ENCODE data around the gene RND1. TPM values are rescaled to one million over a fixed set of nuclear protein-coding genes. Genes with fewer than 3 reads are reported as not detected.

RND1 gene
- total and polyA plus RNA-seq, 2 of the 8 experiments (the other 6 are each of a cell fraction or from before 2014, with no cell fraction given) = 15.8 to 17.1 TPM

- TF ChIP-seq RAD21 (IDR thresholded peaks at IDR 0.05 in 1 of 2, conservative IDR thresholded peaks at IDR 0.05 in 1 of 2; ENCODE audit: low read depth in 2 of 2, low read length in 2 of 2) (no peak), SAP30 (IDR thresholded peaks at IDR 0.05; ENCODE audit: insufficient read depth, insufficient replicate concordance, low read length) (no peak), BCL11A (IDR thresholded peaks at IDR 0.05; ENCODE audit: low read depth in 2 of 2, low read length in 2 of 2) (no peak), CHD1 (IDR thresholded peaks at IDR 0.05; ENCODE audit: low read depth, low read length) (no peak), CREB1 (IDR thresholded peaks at IDR 0.05) (peak; percentile 90), SRF (IDR thresholded peaks at IDR 0.05; ENCODE audit: low read depth, low read length) (no peak), POLR2AphosphoS5 (IDR thresholded peaks at IDR 0.05; ENCODE audit: low read depth, low read length) (peak; percentile 89), TCF12 (IDR thresholded peaks at IDR 0.05; ENCODE audit: low read depth, low read length) (no peak), FOSL1 (IDR thresholded peaks at IDR 0.05; ENCODE audit: insufficient read depth, low read depth, low read length) (no peak), POU5F1 (IDR thresholded peaks at IDR 0.05; ENCODE audit: low read depth, low read length) (no peak), JUN (IDR thresholded peaks at IDR 0.05; ENCODE audit: low read depth, low read length) (no peak), HDAC2 (IDR thresholded peaks at IDR 0.05; ENCODE audit: borderline replicate concordance in 1 of 2, low read depth in 2 of 2, low read length in 2 of 2) (no peak; a peak in 2 of 4 replicates), GABPA (IDR thresholded peaks at IDR 0.05; ENCODE audit: borderline replicate concordance, insufficient read depth, low read length) (no peak), TAF7 (optimal IDR thresholded peaks at IDR 0.05; ENCODE audit: borderline replicate concordance, low read depth, low read length) (peak; percentile 69), ASH2L (IDR thresholded peaks at IDR 0.05; ENCODE audit: low read length) (peak; percentile 82), TBP (IDR thresholded peaks at IDR 0.05; ENCODE audit: low read depth, low read length) (peak; percentile 86), ATF3 (IDR thresholded peaks at IDR 0.05; ENCODE audit: insufficient read depth, low read depth, low read length) (peak; percentile 67; the same call in 1 of the 2 replicates)
- TF ChIP-seq, protein P1, sequence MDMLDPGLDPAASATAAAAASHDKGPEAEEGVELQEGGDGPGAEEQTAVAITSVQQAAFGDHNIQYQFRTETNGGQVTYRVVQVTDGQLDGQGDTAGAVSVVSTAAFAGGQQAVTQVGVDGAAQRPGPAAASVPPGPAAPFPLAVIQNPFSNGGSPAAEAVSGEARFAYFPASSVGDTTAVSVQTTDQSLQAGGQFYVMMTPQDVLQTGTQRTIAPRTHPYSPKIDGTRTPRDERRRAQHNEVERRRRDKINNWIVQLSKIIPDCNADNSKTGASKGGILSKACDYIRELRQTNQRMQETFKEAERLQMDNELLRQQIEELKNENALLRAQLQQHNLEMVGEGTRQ (IDR thresholded peaks at IDR 0.05; ENCODE audit: low read length) = no peak
- TF ChIP-seq, protein P2, sequence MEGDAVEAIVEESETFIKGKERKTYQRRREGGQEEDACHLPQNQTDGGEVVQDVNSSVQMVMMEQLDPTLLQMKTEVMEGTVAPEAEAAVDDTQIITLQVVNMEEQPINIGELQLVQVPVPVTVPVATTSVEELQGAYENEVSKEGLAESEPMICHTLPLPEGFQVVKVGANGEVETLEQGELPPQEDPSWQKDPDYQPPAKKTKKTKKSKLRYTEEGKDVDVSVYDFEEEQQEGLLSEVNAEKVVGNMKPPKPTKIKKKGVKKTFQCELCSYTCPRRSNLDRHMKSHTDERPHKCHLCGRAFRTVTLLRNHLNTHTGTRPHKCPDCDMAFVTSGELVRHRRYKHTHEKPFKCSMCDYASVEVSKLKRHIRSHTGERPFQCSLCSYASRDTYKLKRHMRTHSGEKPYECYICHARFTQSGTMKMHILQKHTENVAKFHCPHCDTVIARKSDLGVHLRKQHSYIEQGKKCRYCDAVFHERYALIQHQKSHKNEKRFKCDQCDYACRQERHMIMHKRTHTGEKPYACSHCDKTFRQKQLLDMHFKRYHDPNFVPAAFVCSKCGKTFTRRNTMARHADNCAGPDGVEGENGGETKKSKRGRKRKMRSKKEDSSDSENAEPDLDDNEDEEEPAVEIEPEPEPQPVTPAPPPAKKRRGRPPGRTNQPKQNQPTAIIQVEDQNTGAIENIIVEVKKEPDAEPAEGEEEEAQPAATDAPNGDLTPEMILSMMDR (IDR thresholded peaks at IDR 0.05; ENCODE audit: control extremely low read depth in 1 of 3, insufficient read depth in 1 of 3, low read depth in 1 of 3, low read length in 3 of 3) = no peak
These were observed 13.6 kb downstream of the RND1 start, which contains the start of gene DDX23 (continued) for GRCh38 chr12:48851883-48852733.
